AG09309 (cell line): ENCODE data around the gene PPP1R2.

Source experiments
- DNase-seq: peaks from one replicate; pipeline ENCODE4 v3.0.0-alpha.2; 2010; ENCODE audit warnings: low read depth
- H3K4me3 ChIP-seq: 2 replicates; pipeline ENCODE4 v1.5.1; 2011; ENCODE audit warnings: mild to moderate bottlenecking, low read depth, low read length, moderate library complexity; ENCODE audit not compliant: control insufficient read depth
- TF ChIP-seq, protein P1 (sequence below): IDR thresholded peaks from 2 replicates; pipeline ENCODE4 v1.5.1; 2011; ENCODE audit warnings: mild to moderate bottlenecking, low read depth, low read length, inconsistent platforms; ENCODE audit not compliant: insufficient read depth, control insufficient read depth; ENCODE audit errors: missing control alignments

Gene PPP1R2

DNA sequence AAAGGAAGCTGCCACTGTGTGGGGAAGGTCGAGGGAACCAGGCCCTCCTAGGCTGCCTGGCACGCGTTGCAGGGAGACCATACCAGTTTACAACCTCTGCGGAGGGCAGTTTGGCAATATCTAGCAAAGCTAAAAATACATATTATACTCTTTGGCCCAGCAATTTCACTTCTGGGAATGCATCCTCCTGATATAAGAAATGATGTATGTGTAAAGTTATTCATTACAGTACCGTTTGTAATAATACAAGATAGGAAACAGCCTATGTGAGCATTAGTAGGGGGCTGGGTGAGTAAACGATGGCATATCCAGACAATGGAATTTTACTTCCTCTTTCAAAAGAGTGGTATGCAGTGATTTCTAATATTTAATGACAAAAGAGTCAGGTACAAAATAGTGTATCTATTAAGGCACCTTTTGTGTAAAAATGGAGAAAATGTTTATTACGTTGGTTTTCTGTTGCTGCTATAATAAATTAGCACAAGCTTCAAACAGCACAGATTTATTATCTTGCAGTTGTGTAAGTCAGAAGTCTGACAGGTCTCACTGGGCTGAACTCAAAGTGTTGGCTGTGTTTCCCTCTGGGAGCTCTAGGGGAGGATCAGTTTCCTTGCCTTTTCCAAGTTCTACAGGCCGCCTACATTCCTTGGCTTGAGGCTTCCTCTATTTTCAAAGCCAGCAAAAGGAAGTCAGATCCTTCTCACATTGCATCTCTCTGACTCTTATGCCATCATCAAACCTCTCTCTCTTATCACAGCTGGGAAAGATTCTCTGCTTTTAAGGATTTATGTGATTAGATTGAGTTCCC is 31.6 kb upstream of the PPP1R2 start:
- TF ChIP-seq, protein P1, sequence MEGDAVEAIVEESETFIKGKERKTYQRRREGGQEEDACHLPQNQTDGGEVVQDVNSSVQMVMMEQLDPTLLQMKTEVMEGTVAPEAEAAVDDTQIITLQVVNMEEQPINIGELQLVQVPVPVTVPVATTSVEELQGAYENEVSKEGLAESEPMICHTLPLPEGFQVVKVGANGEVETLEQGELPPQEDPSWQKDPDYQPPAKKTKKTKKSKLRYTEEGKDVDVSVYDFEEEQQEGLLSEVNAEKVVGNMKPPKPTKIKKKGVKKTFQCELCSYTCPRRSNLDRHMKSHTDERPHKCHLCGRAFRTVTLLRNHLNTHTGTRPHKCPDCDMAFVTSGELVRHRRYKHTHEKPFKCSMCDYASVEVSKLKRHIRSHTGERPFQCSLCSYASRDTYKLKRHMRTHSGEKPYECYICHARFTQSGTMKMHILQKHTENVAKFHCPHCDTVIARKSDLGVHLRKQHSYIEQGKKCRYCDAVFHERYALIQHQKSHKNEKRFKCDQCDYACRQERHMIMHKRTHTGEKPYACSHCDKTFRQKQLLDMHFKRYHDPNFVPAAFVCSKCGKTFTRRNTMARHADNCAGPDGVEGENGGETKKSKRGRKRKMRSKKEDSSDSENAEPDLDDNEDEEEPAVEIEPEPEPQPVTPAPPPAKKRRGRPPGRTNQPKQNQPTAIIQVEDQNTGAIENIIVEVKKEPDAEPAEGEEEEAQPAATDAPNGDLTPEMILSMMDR = no peak
- H3K4me3 ChIP-seq = no peak overlapping the region
- DNase-seq = no peak

DNA sequence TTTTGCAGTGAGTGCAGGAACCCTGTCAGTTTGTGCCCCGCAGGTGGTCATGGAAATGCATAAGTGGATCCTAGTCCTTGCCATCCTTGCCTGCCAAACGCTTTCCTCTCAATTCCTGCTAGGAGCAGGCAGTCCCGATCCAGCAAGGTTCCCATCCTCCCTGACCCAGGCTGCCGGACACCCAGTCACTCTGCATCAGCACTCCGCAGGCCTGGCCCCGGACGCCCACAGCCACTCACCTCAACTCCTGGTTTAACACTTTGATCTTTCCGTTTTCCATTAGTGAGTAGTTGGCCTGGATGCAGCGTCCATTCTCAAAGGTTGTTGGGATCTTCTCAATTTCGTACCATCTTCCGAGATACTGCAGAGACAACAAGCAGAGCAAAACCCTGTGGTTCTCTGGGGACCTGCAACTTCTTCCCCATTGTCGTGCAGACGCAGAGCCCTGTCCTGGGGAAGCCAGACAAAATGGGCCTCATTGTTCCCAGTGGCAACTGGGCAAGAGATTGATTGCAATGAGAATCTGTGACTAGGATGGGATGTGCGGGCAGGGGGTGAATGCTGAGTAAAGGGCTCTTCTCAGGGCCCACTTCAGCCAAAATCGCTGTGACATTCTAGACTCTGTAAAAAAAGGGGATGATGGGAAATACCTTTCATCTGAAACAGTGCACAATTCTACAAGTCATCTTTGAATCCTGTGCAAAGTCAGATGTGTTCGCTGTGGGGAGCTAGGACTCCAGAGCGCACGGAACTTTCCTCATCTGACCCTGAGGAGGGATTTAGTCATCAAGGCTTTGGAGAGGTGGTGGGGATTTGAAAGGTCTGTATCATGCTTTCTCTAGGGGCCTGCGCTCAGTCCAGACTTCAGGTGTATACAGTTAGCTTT is 30.7 kb upstream of the PPP1R2 start:
- no peak for DNase-seq
- H3K4me3 ChIP-seq = no peak overlapping the region
- TF ChIP-seq, protein P1 = no peak

DNA sequence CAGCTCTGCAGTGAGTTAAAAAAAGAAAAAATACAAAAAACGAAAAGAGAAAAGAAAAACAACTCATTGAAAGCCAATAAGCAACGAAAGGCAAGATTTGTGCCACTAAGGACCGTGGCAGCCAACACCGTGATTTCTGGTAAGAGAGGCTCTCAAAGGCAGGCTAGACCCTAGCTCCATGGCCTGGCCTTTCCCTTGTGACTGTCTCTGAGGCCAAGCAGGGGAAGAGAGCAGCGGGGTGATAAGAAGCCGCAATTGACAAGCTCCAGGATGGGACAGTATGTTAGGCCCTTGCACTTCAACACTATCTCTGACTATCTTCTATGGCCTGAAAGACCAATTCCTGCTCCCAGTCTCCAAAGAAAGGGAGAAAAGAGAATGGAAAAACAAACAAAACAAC is 28.2 kb upstream of the PPP1R2 start:
- DNase-seq = no peak
- H3K4me3 ChIP-seq = no peak overlapping the region
- TF ChIP-seq, protein P1 = no peak

DNA sequence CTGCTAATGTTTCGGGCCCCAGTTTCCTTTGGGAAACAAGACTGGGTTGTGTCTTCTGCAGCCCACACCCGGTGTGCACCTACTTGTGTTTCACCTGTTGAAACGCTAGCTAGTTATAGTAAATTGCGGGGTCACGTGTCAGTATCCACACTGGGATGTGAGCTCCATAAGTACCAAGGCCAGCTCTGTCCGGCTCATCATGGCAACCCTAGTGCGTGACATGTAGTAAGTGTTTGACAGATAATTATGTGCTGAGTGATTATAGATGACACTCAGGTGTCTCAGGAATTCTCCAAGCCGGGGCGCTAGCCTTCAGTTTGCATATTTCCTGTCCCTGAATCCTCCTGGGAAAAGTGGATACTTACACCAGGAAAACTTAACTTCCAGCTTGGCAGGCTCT is 27.8 kb upstream of the PPP1R2 start:
- DNase-seq = no peak
- H3K4me3 ChIP-seq = no peak overlapping the region
- TF ChIP-seq, protein P1 = no peak

DNA sequence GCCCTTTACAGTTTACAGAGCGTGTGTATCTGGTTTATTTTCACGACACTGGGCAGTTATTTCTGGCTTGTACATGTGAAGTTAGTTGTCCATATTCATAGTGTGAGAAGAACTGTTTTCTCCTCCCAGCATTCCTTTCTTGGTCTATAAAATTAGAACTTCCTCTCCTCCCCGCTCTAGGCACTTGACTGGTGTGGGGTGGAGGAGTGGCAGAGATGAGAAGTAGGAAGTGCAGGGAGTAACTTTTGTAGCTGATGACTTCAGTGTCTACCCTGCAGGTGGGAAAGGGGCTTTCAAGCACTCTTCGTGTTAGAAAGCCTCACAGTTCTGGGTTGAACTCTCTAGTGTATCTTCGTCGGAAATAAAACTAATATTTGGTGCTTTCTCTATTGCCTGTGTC is 27.2 kb upstream of the PPP1R2 start:
- TF ChIP-seq, protein P1 = no peak
- no peak overlapping the region for H3K4me3 ChIP-seq
- no peak for DNase-seq

DNA sequence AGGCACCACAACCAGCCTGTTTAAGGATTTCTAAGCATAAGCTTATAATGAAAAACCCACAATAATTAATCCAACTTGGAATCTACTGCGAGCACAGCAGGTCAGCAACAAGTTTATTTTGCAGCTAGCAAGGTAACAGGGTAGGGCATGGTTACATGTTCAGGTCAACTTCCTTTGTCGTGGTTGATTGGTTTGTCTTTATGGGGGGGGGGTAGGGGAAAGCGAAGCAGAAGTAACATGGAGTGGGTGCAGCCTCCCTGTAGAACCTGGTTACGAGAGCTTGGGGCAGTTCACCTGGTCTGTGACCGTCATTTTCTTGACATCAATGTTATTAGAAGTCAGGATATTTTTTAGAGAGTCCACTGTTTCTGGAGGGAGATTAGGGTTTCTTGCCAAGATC is 25.5 kb upstream of the PPP1R2 start:
- no peak overlapping the region for H3K4me3 ChIP-seq
- no peak for DNase-seq
- TF ChIP-seq, protein P1 = no peak
